ENCODE results near the gene PAIP2B.
A peak's percentile ranks its signal among the peaks of the same experiment; 100 is the strongest.

The PAIP2B gene

GRCh38 chr2:71238089-71238488 lies 11.2 kb upstream of the PAIP2B start:
- no peak for TF ChIP-seq NFIC (IDR thresholded peaks at IDR 0.05)
- TF ChIP-seq EGR1 (IDR thresholded peaks at IDR 0.05), result no peak
- TF ChIP-seq EP300 (IDR thresholded peaks at IDR 0.05; ENCODE audit: borderline replicate concordance), result no peak
- TF ChIP-seq ZBTB7A (IDR thresholded peaks at IDR 0.05; ENCODE audit: low read depth), result no peak
- no peak for TF ChIP-seq TAF1 (IDR thresholded peaks at IDR 0.05; ENCODE audit: low read depth)
- no peak for TF ChIP-seq CEBPB (IDR thresholded peaks at IDR 0.05)
- no peak for TF ChIP-seq CREB1 (IDR thresholded peaks at IDR 0.05; ENCODE audit: low read depth)
- TF ChIP-seq YY1 (IDR thresholded peaks at IDR 0.05; ENCODE audit: low read depth), result no peak
- TF ChIP-seq TCF12 (IDR thresholded peaks at IDR 0.05; ENCODE audit: low read depth), result no peak
- TF ChIP-seq FOXM1 (IDR thresholded peaks at IDR 0.05; ENCODE audit: borderline replicate concordance, low read depth), result no peak
- no peak for TF ChIP-seq RAD21 (IDR thresholded peaks at IDR 0.05; ENCODE audit: low read depth)

- TF ChIP-seq EP300 (IDR thresholded peaks at IDR 0.05; ENCODE audit: borderline replicate concordance) (no peak), USF1 (IDR thresholded peaks at IDR 0.05) (no peak), CREB1 (IDR thresholded peaks at IDR 0.05; ENCODE audit: low read depth) (no peak), TEAD4 (IDR thresholded peaks at IDR 0.05) (no peak), EGR1 (IDR thresholded peaks at IDR 0.05) (no peak), MAX (IDR thresholded peaks at IDR 0.05) (no peak), TCF12 (IDR thresholded peaks at IDR 0.05; ENCODE audit: low read depth) (no peak), TAF1 (IDR thresholded peaks at IDR 0.05; ENCODE audit: low read depth) (no peak), RAD21 (IDR thresholded peaks at IDR 0.05; ENCODE audit: low read depth) (no peak)
Measured at GRCh38 chr2:71235930-71236587, 9.2 kb upstream of the PAIP2B start.

GRCh38 chr2:71226096-71226964 lies 573 bp downstream of the PAIP2B start:
- TF ChIP-seq TEAD4 (IDR thresholded peaks at IDR 0.05), result no peak
- no peak for TF ChIP-seq EP300 (IDR thresholded peaks at IDR 0.05; ENCODE audit: borderline replicate concordance)
- TF ChIP-seq REST (IDR thresholded peaks at IDR 0.05; ENCODE audit: low read depth), result no peak
- TF ChIP-seq USF1 (IDR thresholded peaks at IDR 0.05), result no peak
- peak; percentile 91 for TF ChIP-seq ZBTB7A (IDR thresholded peaks at IDR 0.05; ENCODE audit: low read depth)
- no peak for TF ChIP-seq CREB1 (IDR thresholded peaks at IDR 0.05; ENCODE audit: low read depth)
- TF ChIP-seq EGR1 (IDR thresholded peaks at IDR 0.05), result no peak
- TF ChIP-seq NFIC (IDR thresholded peaks at IDR 0.05), result peak; percentile 11; the same call in 1 of the 2 replicates
- TF ChIP-seq CEBPB (IDR thresholded peaks at IDR 0.05), result no peak
- TF ChIP-seq RAD21 (IDR thresholded peaks at IDR 0.05; ENCODE audit: low read depth), result no peak
- TF ChIP-seq TAF1 (IDR thresholded peaks at IDR 0.05; ENCODE audit: low read depth), result no peak
- TF ChIP-seq YY1 (IDR thresholded peaks at IDR 0.05; ENCODE audit: low read depth), result no peak
- TF ChIP-seq FOXM1 (IDR thresholded peaks at IDR 0.05; ENCODE audit: borderline replicate concordance, low read depth), result no peak
- peak; percentile 53; the same call in 1 of the 2 replicates for TF ChIP-seq MAX (IDR thresholded peaks at IDR 0.05)
- TF ChIP-seq TCF12 (IDR thresholded peaks at IDR 0.05; ENCODE audit: low read depth), result no peak

GRCh38 chr2:71224935-71225334 lies 2.0 kb downstream of the PAIP2B start:
- TF ChIP-seq CREB1 (IDR thresholded peaks at IDR 0.05; ENCODE audit: low read depth), result no peak
- no peak for TF ChIP-seq ZBTB7A (IDR thresholded peaks at IDR 0.05; ENCODE audit: low read depth)
- no peak for TF ChIP-seq CEBPB (IDR thresholded peaks at IDR 0.05)
- no peak for TF ChIP-seq EP300 (IDR thresholded peaks at IDR 0.05; ENCODE audit: borderline replicate concordance)
- TF ChIP-seq NFIC (IDR thresholded peaks at IDR 0.05), result no peak
- no peak for TF ChIP-seq FOXM1 (IDR thresholded peaks at IDR 0.05; ENCODE audit: borderline replicate concordance, low read depth)

- no peak for TF ChIP-seq EGR1 (IDR thresholded peaks at IDR 0.05)
- TF ChIP-seq REST (IDR thresholded peaks at IDR 0.05; ENCODE audit: low read depth), result no peak
- no peak for TF ChIP-seq FOXM1 (IDR thresholded peaks at IDR 0.05; ENCODE audit: borderline replicate concordance, low read depth)
- TF ChIP-seq TAF1 (IDR thresholded peaks at IDR 0.05; ENCODE audit: low read depth), result no peak
- TF ChIP-seq TEAD4 (IDR thresholded peaks at IDR 0.05), result no peak
- no peak for TF ChIP-seq NFIC (IDR thresholded peaks at IDR 0.05)
Measured at GRCh38 chr2:71224457-71224856, 2.4 kb downstream of the PAIP2B start.

Measured in Ishikawa (cell line).